Mesenchymal stem cell (in vitro differentiated cells and primary cell): ENCODE results near the gene ARL15.
A peak's percentile ranks its signal among the peaks of the same experiment; 100 is the strongest.

Source experiments
- DNase-seq: peaks from one replicate; pipeline ENCODE4 v3.0.0-alpha.2; 2013
- H2AFZ ChIP-seq: one replicate; pipeline ENCODE4 v1.6.1; 2013; ENCODE audit warnings: low read depth, mild to moderate bottlenecking, control low read depth, inconsistent platforms, low read length, moderate library complexity
- H2AK5ac ChIP-seq: 2 replicates; pipeline ENCODE4 v1.6.1; 2013; ENCODE audit warnings: low read length, moderate library complexity, mild to moderate bottlenecking, inconsistent platforms; ENCODE audit not compliant: severe bottlenecking
- H2BK120ac ChIP-seq: one replicate; pipeline ENCODE4 v1.6.1; 2013; ENCODE audit warnings: low read depth, mild to moderate bottlenecking, inconsistent platforms, low read length, moderate library complexity
- H2BK12ac ChIP-seq, 2 experiments: one replicate each; pipeline ENCODE4 v1.6.1; 2013; ENCODE audit warnings: inconsistent platforms in 2 of 2, low read length in 2 of 2, mild to moderate bottlenecking in 2 of 2, moderate library complexity in 2 of 2, control low read depth in 1 of 2
- H2BK15ac ChIP-seq: one replicate; pipeline ENCODE4 v1.6.1; 2013; ENCODE audit warnings: mild to moderate bottlenecking, low read depth, inconsistent platforms; ENCODE audit not compliant: poor library complexity, severe bottlenecking
- H2BK5ac ChIP-seq: 2 replicates; pipeline ENCODE4 v1.6.1; 2013; ENCODE audit warnings: low read depth, mild to moderate bottlenecking, low read length, control low read depth, inconsistent platforms; ENCODE audit not compliant: poor library complexity, severe bottlenecking
- H3K14ac ChIP-seq, 2 experiments: one replicate each; pipeline ENCODE4 v1.6.1; 2013; ENCODE audit warnings: inconsistent platforms in 2 of 2, low read length in 2 of 2, control low read depth in 1 of 2, mild to moderate bottlenecking in 1 of 2, moderate library complexity in 1 of 2
- H3K18ac ChIP-seq, 2 experiments: one replicate each; pipeline ENCODE4 v1.6.1; 2013; ENCODE audit warnings: inconsistent platforms in 2 of 2, low read length in 2 of 2, control low read depth in 1 of 2, low read depth in 1 of 2, mild to moderate bottlenecking in 1 of 2
- H3K23ac ChIP-seq, 2 experiments: one replicate each; pipeline ENCODE4 v1.6.1; 2013; ENCODE audit warnings: inconsistent platforms in 2 of 2, low read length in 2 of 2, mild to moderate bottlenecking in 2 of 2, moderate library complexity in 2 of 2, control low read depth in 1 of 2
- H3K27ac ChIP-seq: 2 replicates; pipeline ENCODE4 v1.5.1; 2013; ENCODE audit warnings: mild to moderate bottlenecking, moderate library complexity, low read length, control low read depth, inconsistent platforms; ENCODE audit not compliant: poor library complexity, severe bottlenecking
- H3K27me3 ChIP-seq, 2 experiments: 2 replicates each; pipeline versions ENCODE4 v1.6.1 to v1.7.0; 2013; ENCODE audit warnings: low read length in 2 of 2, mild to moderate bottlenecking in 2 of 2, moderate library complexity in 2 of 2, control low read depth in 1 of 2, inconsistent platforms in 1 of 2; ENCODE audit not compliant: control insufficient read depth in 1 of 2, insufficient read depth in 1 of 2
- H3K36me3 ChIP-seq, 2 experiments: 2 replicates each; pipeline versions ENCODE4 v1.6.1 to v1.7.0; 2013; ENCODE audit warnings: low read length in 2 of 2, control low read depth in 1 of 2, inconsistent platforms in 1 of 2, low read depth in 1 of 2, mild to moderate bottlenecking in 1 of 2; ENCODE audit not compliant: insufficient read depth in 2 of 2, control insufficient read depth in 1 of 2
- H3K4ac ChIP-seq, 2 experiments: one replicate each; pipeline ENCODE4 v1.6.1; 2013; ENCODE audit warnings: inconsistent platforms in 2 of 2, low read length in 2 of 2, mild to moderate bottlenecking in 2 of 2, moderate library complexity in 2 of 2, control low read depth in 1 of 2, low read depth in 1 of 2
- H3K4me1 ChIP-seq: 2 replicates; pipeline ENCODE4 v1.6.1; 2013; ENCODE audit warnings: low read depth, low read length, control low read depth; ENCODE audit not compliant: control insufficient read depth, insufficient read depth
- H3K4me2 ChIP-seq: 2 replicates; pipeline ENCODE4 v1.6.1; 2013; ENCODE audit warnings: low read length, mild to moderate bottlenecking, inconsistent platforms; ENCODE audit not compliant: poor library complexity, severe bottlenecking
- H3K4me3 ChIP-seq, 2 experiments: 2 replicates each; pipeline versions ENCODE4 v1.5.1 to v1.7.0; 2013; ENCODE audit warnings: low read length in 2 of 2, mild to moderate bottlenecking in 2 of 2, control low read depth in 1 of 2, low read depth in 1 of 2; ENCODE audit not compliant: insufficient read depth in 1 of 2
- H3K79me1 ChIP-seq: replicated peaks from 2 replicates; pipeline ENCODE4 v1.6.1; 2013; ENCODE audit warnings: mild to moderate bottlenecking, control low read depth, low read length, inconsistent platforms; ENCODE audit not compliant: poor library complexity, severe bottlenecking
- H3K9ac ChIP-seq: 2 replicates; pipeline ENCODE4 v1.7.0; 2013; ENCODE audit warnings: mild to moderate bottlenecking, low read length, moderate library complexity
- H3K9me3 ChIP-seq: 2 replicates; pipeline ENCODE4 v1.7.0; 2013; ENCODE audit warnings: mild to moderate bottlenecking, low read length; ENCODE audit not compliant: control insufficient read depth
- H4K8ac ChIP-seq: one replicate; pipeline ENCODE4 v1.6.1; 2013; ENCODE audit warnings: inconsistent platforms, mild to moderate bottlenecking, low read length, moderate library complexity
- H4K91ac ChIP-seq: one replicate; pipeline ENCODE4 v1.6.1; 2013; ENCODE audit warnings: mild to moderate bottlenecking, low read length, inconsistent platforms
- WGBS: methylation state at CpG from one replicate; pipeline ENCODE4 v1.1.7; 2013; ENCODE audit warnings: mixed read lengths; 5-methylcytosine and 5-hydroxymethylcytosine counted together

ARL15 gene

DNA sequence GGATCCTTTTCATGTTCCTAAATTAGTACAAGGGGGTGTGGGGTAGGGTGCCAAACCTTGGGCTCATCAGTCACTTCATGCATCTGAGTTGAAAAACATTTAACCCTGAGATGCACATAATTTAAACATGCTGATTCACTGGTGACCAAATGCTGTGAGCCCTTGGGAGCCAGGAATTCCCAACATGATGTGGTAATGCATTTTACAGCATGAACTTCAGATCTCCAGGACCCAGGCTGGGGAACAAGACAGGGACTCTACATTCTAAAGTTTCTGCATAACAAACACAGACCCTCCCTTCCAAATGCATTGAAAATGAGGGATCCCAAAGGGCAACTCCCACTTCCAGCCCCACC is 427.7 kb downstream of the ARL15 start:
- Histone ChIP-seq H2AK5ac (no peak overlapping the region), H4K8ac (no peak overlapping the region), H3K9ac (no peak overlapping the region), H2BK5ac (no peak overlapping the region), H3K36me3 (no peaks in the 10 kb centered on the region), H3K18ac (no peak overlapping the region), H3K14ac (no peak overlapping the region), H3K27ac (no peak overlapping the region), H3K4me1 (no peaks in the 10 kb centered on the region), H2BK12ac (no peak overlapping the region), H2BK120ac (no peak overlapping the region), H3K4me2 (no peak overlapping the region), H3K79me1 (no peaks in the 10 kb centered on the region), H4K91ac (no peak overlapping the region), H3K27me3 (no peaks in the 10 kb centered on the region), H2AFZ (no peak overlapping the region), H3K4me3 (peak overlapping the region in 1 of 2 experiments; percentile 10), H3K9me3 (no peaks in the 10 kb centered on the region), H2BK15ac (no peak overlapping the region), H3K23ac (no peak overlapping the region), H3K4ac (no peak overlapping the region)
- peak; percentile 20 for DNase-seq

GRCh38 chr5:53882006-53882675 is 428.2 kb downstream of the ARL15 start:
- Histone ChIP-seq H3K4me1 (no peaks in the 10 kb centered on the region), H2AK5ac (no peak overlapping the region), H3K79me1 (no peaks in the 10 kb centered on the region), H2BK12ac (no peak overlapping the region), H3K36me3 (no peaks in the 10 kb centered on the region), H3K23ac (no peak overlapping the region), H3K27me3 (no peaks in the 10 kb centered on the region), H3K9ac (no peak overlapping the region), H3K18ac (no peak overlapping the region), H3K27ac (no peak overlapping the region), H3K4ac (no peak overlapping the region), H3K4me3 (peak overlapping the region in 1 of 2 experiments; percentile 10), H2BK15ac (no peak overlapping the region), H3K14ac (no peak overlapping the region), H2BK120ac (no peak overlapping the region), H2AFZ (no peak overlapping the region), H3K4me2 (no peak overlapping the region), H4K8ac (no peak overlapping the region), H4K91ac (no peak overlapping the region), H2BK5ac (no peak overlapping the region), H3K9me3 (no peaks in the 10 kb centered on the region)
- DNase-seq = no peak
- WGBS = 96% methylated on average over 1 of the region's 1 CpG

GRCh38 chr5:53879708-53880323 is 430.6 kb downstream of the ARL15 start:
- Histone ChIP-seq H3K27me3 (no peaks in the 10 kb centered on the region), H4K91ac (no peak overlapping the region), H3K9ac (no peak overlapping the region), H3K23ac (no peak overlapping the region), H3K27ac (no peak overlapping the region), H2BK12ac (no peak overlapping the region), H2BK5ac (no peak overlapping the region), H3K14ac (no peak overlapping the region), H3K9me3 (no peaks in the 10 kb centered on the region), H3K4ac (no peak overlapping the region), H2AK5ac (no peak overlapping the region), H3K79me1 (no peaks in the 10 kb centered on the region), H3K4me1 (no peaks in the 10 kb centered on the region), H2BK15ac (no peak overlapping the region), H3K4me2 (no peak overlapping the region), H3K36me3 (no peaks in the 10 kb centered on the region), H2BK120ac (no peak overlapping the region), H3K18ac (no peak overlapping the region), H4K8ac (no peak overlapping the region), H2AFZ (no peak overlapping the region), H3K4me3 (no peak overlapping the region)
- DNase-seq = no peak
- 96% methylated on average over 2 of the region's 5 CpGs for WGBS

DNA sequence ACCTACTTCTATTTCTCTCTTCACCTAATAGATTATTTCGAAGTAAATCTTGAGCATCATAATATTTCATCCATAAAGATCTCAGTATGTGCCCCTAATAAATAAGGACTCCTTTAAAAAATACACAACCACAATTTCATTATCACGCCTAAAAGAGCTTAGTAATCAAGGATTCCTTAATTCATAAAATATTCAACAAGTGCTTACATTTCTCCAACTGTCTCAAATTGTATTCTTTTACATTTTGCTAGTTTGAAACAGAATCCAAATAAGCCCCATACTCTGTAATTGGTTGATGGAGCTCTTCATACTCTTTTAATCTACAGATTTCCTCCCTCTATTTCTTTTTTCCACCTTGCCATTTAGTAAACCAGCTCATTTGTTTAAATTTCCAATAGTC is 432.4 kb downstream of the ARL15 start:
- no peak overlapping the region for H2BK5ac ChIP-seq
- H3K18ac ChIP-seq = no peak overlapping the region
- no peak overlapping the region for H2AFZ ChIP-seq
- H3K4me3 ChIP-seq = no peak overlapping the region
- H3K4me2 ChIP-seq = no peak overlapping the region
- no peak overlapping the region for H2AK5ac ChIP-seq
- no peak overlapping the region for H3K14ac ChIP-seq
- no peak overlapping the region for H3K27ac ChIP-seq
- H3K4ac ChIP-seq = no peak overlapping the region
- no peak overlapping the region for H4K91ac ChIP-seq
- peak overlapping the region; percentile 44 for H3K9ac ChIP-seq
- no peak overlapping the region for H2BK15ac ChIP-seq
- H3K27me3 ChIP-seq = no peaks in the 10 kb centered on the region
- no peaks in the 10 kb centered on the region for H3K4me1 ChIP-seq
- H2BK12ac ChIP-seq = no peak overlapping the region
- no peak overlapping the region for H2BK120ac ChIP-seq
- no peaks in the 10 kb centered on the region for H3K9me3 ChIP-seq
- no peak overlapping the region for H3K23ac ChIP-seq
- H3K36me3 ChIP-seq = no peaks in the 10 kb centered on the region
- H3K79me1 ChIP-seq = no peaks in the 10 kb centered on the region
- no peak overlapping the region for H4K8ac ChIP-seq
- 91% methylated on average over 2 of the region's 2 CpGs for WGBS
- no peak for DNase-seq
